HepG2 (cell line): Measurements from ENCODE around the gene CYP4V2. TPM values are rescaled to one million over a fixed set of nuclear protein-coding genes. Genes with fewer than 3 reads are reported as not detected.

Experiments used
- ATAC-seq: fragments of 200-7000 bp; cut with Tn5 transposase; 3 replicates; pipeline ENCODE4 v1.9.1; 2020; ENCODE audit warnings: mild to moderate bottlenecking, moderate library complexity
- BruUV-seq: library from RNA; stranded (reverse); fragments of 400-500 nt; replicated peaks from 2 replicates; lab custom pipeline; 2021; lab: Mats Ljungman, UMichigan
- CTCF ChIA-PET: fragments of 300-600 bp; formaldehyde crosslinking; extraction: SDS; loops from one replicate; lab custom pipeline; 2021; ENCODE audit warnings: low total read pairs, inconsistent platforms, low intra/inter-chr PET ratio; lab: Yijun Ruan, JAX
- POLR2A ChIA-PET: fragments of 350-600 bp; sonication (Branson Sonifier 250); formaldehyde crosslinking; loops from one replicate; lab custom pipeline; 2020; ENCODE audit warnings: antibody characterized with exemption, inconsistent platforms; lab: Yijun Ruan, JAX
- DNase-seq: peaks from one replicate; pipeline ENCODE4 v3.0.0-alpha.2; 2015; ENCODE audit warnings: low spot score
- FAIRE-seq: peaks from 3 replicates; lab custom pipeline; 2011; peaks lifted over from hg19 to GRCh38; lab: Jason Lieb, UNC
- H2AFZ ChIP-seq: one replicate; pipeline ENCODE4 v1.6.1; 2011; ENCODE audit warnings: low read length, inconsistent platforms
- H3K27ac ChIP-seq: fragments of 300-600 bp; 3 replicates; pipeline ENCODE4 v1.8.0; 2011; ENCODE audit warnings: mixed run types, mild to moderate bottlenecking, mixed read lengths, low read length, inconsistent platforms; ENCODE audit not compliant: insufficient read depth; ENCODE audit errors: extremely low read length
- H3K27me3 ChIP-seq, 2 experiments: fragments of 200-600 bp in 1 of 2; 2 replicates in 1 of 2; 3 replicates in 1 of 2; pipeline versions ENCODE4 v1.6.0 to v1.8.0; 2011; ENCODE audit warnings: low read length in 2 of 2, mild to moderate bottlenecking in 2 of 2, moderate library complexity in 2 of 2, inconsistent platforms in 1 of 2; ENCODE audit not compliant: insufficient read depth in 2 of 2, control insufficient read depth in 1 of 2
- H3K36me3 ChIP-seq, 2 experiments: fragments of 200-600 bp in 1 of 2; replicated peaks in 1 of 2; 2 replicates in 1 of 2; 3 replicates in 1 of 2; pipeline versions ENCODE4 v1.5.1 to v1.8.0; 2011; ENCODE audit warnings: low read length in 2 of 2, inconsistent platforms in 1 of 2; ENCODE audit not compliant: insufficient read depth in 2 of 2, control insufficient read depth in 1 of 2
- H3K4me1 ChIP-seq: 2 replicates; pipeline ENCODE4 v1.5.1; 2012; ENCODE audit warnings: low read length, inconsistent platforms; ENCODE audit not compliant: insufficient read depth
- H3K4me2 ChIP-seq: 2 replicates; pipeline ENCODE4 v1.6.0; 2011; ENCODE audit warnings: low read depth, low read length, inconsistent platforms
- H3K4me3 ChIP-seq, 3 experiments: fragments of 200-600 bp in 1 of 3; sonication (generic), shearing (Covaris generic) in 1 of 3; replicated peaks in 1 of 3; 2 replicates each; pipeline ENCODE4 v1.5.1; 2011 to 2016; ENCODE audit warnings: low read length in 3 of 3, inconsistent platforms in 2 of 3, low read depth in 2 of 3, mild to moderate bottlenecking in 2 of 3, control low read depth in 1 of 3, mixed read lengths in 1 of 3; ENCODE audit not compliant: insufficient read depth in 1 of 3
- H3K79me2 ChIP-seq: one replicate; pipeline ENCODE4 v1.6.1; 2011; ENCODE audit warnings: low read length, inconsistent platforms; ENCODE audit not compliant: insufficient read depth
- H3K9ac ChIP-seq: 2 replicates; pipeline ENCODE4 v1.6.0; 2011; ENCODE audit warnings: mild to moderate bottlenecking, low read depth, low read length, inconsistent platforms; ENCODE audit not compliant: insufficient read depth
- H3K9me3 ChIP-seq: 2 replicates; pipeline ENCODE4 v1.5.1; 2012; ENCODE audit warnings: mild to moderate bottlenecking, low read length
- H4K20me1 ChIP-seq: 2 replicates; pipeline ENCODE4 v1.6.0; 2011; ENCODE audit warnings: inconsistent platforms, mild to moderate bottlenecking, low read length, moderate library complexity; ENCODE audit not compliant: insufficient read depth
- ARID2 ChIP-seq: sonication (generic); formaldehyde crosslinking; IDR thresholded peaks from 2 replicates; pipeline ENCODE4 v1.8.1; 2022; ENCODE audit warnings: mild to moderate bottlenecking, missing genetic modification reagents, borderline replicate concordance
- KLF16 ChIP-seq, 2 experiments: sonication (generic) in 1 of 2; formaldehyde crosslinking in 1 of 2; IDR thresholded peaks; 2 replicates each; pipeline versions ENCODE4 v1.6.1 to v1.8.0; 2016 to 2023; ENCODE audit warnings: missing genetic modification reagents in 2 of 2, missing compliant biosample characterization in 1 of 2
- KMT2B ChIP-seq: IDR thresholded peaks from 2 replicates; pipeline ENCODE4 v1.6.1; 2016; ENCODE audit warnings: missing genetic modification reagents, missing compliant biosample characterization
- MYNN ChIP-seq: sonication (generic); formaldehyde crosslinking; IDR thresholded peaks from 2 replicates; pipeline ENCODE4 v1.4.0; 2020; ENCODE audit warnings: mild to moderate bottlenecking, low read depth, missing genetic modification reagents
- POLR2AphosphoS2 ChIP-seq: IDR thresholded peaks from 2 replicates; pipeline ENCODE4 v1.6.1; 2011; ENCODE audit warnings: low read depth, low read length, improper control_type of control experiment
- SSRP1 ChIP-seq: IDR thresholded peaks from 2 replicates; pipeline ENCODE4 v1.6.1; 2016; ENCODE audit warnings: control low read depth
- ZNF563 ChIP-seq: sonication (generic); formaldehyde crosslinking; IDR thresholded peaks from 2 replicates; pipeline ENCODE4 v1.8.0; 2022; ENCODE audit warnings: mild to moderate bottlenecking, moderate library complexity, missing genetic modification reagents
- ZNF616 ChIP-seq: sonication (generic); formaldehyde crosslinking; IDR thresholded peaks from 2 replicates; pipeline ENCODE4 v1.5.0; 2020; ENCODE audit warnings: low read depth, mild to moderate bottlenecking, missing genetic modification reagents
- ZSCAN22 ChIP-seq: sonication (generic); formaldehyde crosslinking; IDR thresholded peaks from 2 replicates; pipeline ENCODE4 v1.4.0; 2020; ENCODE audit warnings: mild to moderate bottlenecking, missing genetic modification reagents
- WGBS: methylation state at CpG from one replicate; pipeline ENCODE4 v1.1.6; 2017; ENCODE audit warnings: low lambda C conversion rate; 5-methylcytosine and 5-hydroxymethylcytosine counted together
- in situ Hi-C: cut with HindIII; loops from 2 replicates; pipeline ENCODE4 v1.10.0; 2017; ENCODE audit warnings: low pct_unique_long_range_greater_than_20kb; ENCODE audit not compliant: extremely low pct_ligation_motif_present
- intact Hi-C: fragments of 100-400 bp; cut with micrococcal nuclease; formaldehyde crosslinking; loops from one replicate; pipeline ENCODE4 v1.10.0; 2022; ENCODE audit not compliant: unreplicated experiment
- polyA plus RNA-seq, 8 experiments: library from polyadenylated mRNA; depleted of rRNA in 3 of 8; stranded (reverse) in 7 of 8; unstranded in 1 of 8; fragments of >200 nt; fragmentation: Illumina TruSeq in 4 of 8; extraction: Trizol in 4 of 8; gene quantifications; 2 replicates each; pipeline versions ENCODE4 v1.2.1 to v1.2.3, GENCODE V29; 2011 to 2016; ENCODE audit warnings: low read depth in 4 of 8, missing spikeins in 1 of 8, mixed read lengths in 1 of 8; ENCODE audit not compliant: insufficient read depth in 1 of 8
- total RNA-seq, 5 experiments: library from RNA; depleted of rRNA; stranded (reverse); fragments of >200 nt; fragmentation: Illumina TruSeq; extraction: Trizol; gene quantifications; 2 replicates each; pipeline ENCODE4 v1.2.3, GENCODE V29; 2016; ENCODE audit warnings: low read depth in 1 of 5
- TF ChIP-seq, protein P1 (sequence below): sonication (generic); formaldehyde crosslinking; IDR thresholded peaks from 2 replicates; pipeline ENCODE4 v1.4.0; 2020; ENCODE audit warnings: missing genetic modification reagents
- TF ChIP-seq, protein P2 (sequence below), 2 experiments: sonication (generic) in 1 of 2; formaldehyde crosslinking in 1 of 2; IDR thresholded peaks; 2 replicates each; pipeline versions ENCODE4 v1.4.0 to v1.6.1; 2018 to 2020; ENCODE audit warnings: missing genetic modification reagents in 2 of 2, borderline replicate concordance in 1 of 2, low read depth in 1 of 2, mild to moderate bottlenecking in 1 of 2, missing biosample characterization in 1 of 2
- TF ChIP-seq, protein P3 (sequence below), 2 experiments: sonication (generic) in 1 of 2; formaldehyde crosslinking in 1 of 2; IDR thresholded peaks; 2 replicates each; pipeline versions ENCODE4 v1.6.1 to v1.9.0; 2014 to 2022; ENCODE audit warnings: antibody characterized with exemption in 1 of 2, borderline replicate concordance in 1 of 2, inconsistent platforms in 1 of 2, low read depth in 1 of 2, missing genetic modification reagents in 1 of 2

Gene CYP4V2
- total and polyA plus RNA-seq, 2 of the 13 experiments (the other 11 are each of a cell fraction or from before 2014, with no cell fraction given): 4.7 to 7.2 TPM

DNA sequence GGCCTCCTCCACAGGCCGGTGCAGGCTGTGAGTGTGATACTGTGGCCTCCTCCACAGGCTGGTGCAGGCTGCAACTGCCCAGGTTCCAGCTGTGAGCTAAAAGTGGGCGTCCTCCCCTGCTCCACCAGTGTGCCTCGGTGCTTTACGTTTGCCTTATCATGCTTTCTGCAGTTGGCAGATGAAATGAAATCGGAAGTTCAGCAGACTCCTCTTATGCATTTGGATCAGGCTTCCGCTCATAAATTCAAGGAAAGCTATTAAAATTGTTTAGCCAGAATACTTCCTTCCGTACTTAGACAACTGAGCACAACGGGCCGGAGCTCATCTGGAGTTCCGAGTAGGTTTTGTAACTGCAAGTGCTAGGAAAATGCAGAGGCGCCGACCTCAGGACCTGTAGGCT is 12.0 kb downstream of the CYP4V2 start:
- ATAC-seq (no peak), DNase-seq (no peak), FAIRE-seq (no peak)
- Histone ChIP-seq H3K4me1 (0 out of 2 replicates have a peak, but pooled peaks cover 5% of the 10 kb centered on the region), H3K4me3 (no peak overlapping the region), H3K9ac (no peak overlapping the region), H4K20me1 (no peaks in the 10 kb centered on the region), H3K27ac (no peak overlapping the region), H3K27me3 (no peaks in the 10 kb centered on the region), H2AFZ (no peak overlapping the region), H3K9me3 (no peaks in the 10 kb centered on the region; the same call in 1 of the 2 replicates), H3K79me2 (no peaks in the 10 kb centered on the region), H3K4me2 (no peak overlapping the region), H3K36me3 (no peaks in the 10 kb centered on the region)
- BruUV-seq: no TSS peak
- 88% methylated on average over 12 of the region's 12 CpGs for WGBS
- intact Hi-C loops: loop anchor here (5.0 kb wide), 1 partner anchor 136 kb away; the partner anchor contains the start of gene TLR3
- in situ Hi-C loops: no loop called here
- TF ChIP-seq SSRP1 (CRISPR knock-in tag) (no peak), KMT2B (CRISPR knock-in tag) (no peak), ZSCAN22 (CRISPR knock-in tag) (no peak), ARID2 (no peak), ZNF616 (CRISPR knock-in tag) (no peak), ZNF563 (CRISPR knock-in tag) (no peak), POLR2AphosphoS2 (no peak), KLF16 (CRISPR knock-in tag; IDR thresholded peaks at IDR 0.05) (no peak), MYNN (CRISPR knock-in tag) (no peak)
- TF ChIP-seq, protein P1, sequence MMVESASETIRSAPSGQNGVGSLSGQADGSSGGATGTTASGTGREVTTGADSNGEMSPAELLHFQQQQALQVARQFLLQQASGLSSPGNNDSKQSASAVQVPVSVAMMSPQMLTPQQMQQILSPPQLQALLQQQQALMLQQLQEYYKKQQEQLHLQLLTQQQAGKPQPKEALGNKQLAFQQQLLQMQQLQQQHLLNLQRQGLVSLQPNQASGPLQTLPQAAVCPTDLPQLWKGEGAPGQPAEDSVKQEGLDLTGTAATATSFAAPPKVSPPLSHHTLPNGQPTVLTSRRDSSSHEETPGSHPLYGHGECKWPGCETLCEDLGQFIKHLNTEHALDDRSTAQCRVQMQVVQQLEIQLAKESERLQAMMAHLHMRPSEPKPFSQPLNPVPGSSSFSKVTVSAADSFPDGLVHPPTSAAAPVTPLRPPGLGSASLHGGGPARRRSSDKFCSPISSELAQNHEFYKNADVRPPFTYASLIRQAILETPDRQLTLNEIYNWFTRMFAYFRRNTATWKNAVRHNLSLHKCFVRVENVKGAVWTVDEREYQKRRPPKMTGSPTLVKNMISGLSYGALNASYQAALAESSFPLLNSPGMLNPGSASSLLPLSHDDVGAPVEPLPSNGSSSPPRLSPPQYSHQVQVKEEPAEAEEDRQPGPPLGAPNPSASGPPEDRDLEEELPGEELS (CRISPR knock-in tag): no peak
- TF ChIP-seq, protein P2, sequence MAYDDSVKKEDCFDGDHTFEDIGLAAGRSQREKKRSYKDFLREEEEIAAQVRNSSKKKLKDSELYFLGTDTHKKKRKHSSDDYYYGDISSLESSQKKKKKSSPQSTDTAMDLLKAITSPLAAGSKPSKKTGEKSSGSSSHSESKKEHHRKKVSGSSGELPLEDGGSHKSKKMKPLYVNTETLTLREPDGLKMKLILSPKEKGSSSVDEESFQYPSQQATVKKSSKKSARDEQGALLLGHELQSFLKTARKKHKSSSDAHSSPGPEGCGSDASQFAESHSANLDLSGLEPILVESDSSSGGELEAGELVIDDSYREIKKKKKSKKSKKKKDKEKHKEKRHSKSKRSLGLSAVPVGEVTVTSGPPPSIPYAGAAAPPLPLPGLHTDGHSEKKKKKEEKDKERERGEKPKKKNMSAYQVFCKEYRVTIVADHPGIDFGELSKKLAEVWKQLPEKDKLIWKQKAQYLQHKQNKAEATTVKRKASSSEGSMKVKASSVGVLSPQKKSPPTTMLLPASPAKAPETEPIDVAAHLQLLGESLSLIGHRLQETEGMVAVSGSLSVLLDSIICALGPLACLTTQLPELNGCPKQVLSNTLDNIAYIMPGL (CRISPR knock-in tag; IDR thresholded peaks at IDR 0.05; ENCODE audit: borderline replicate concordance in 1 of 2, low read depth in 1 of 2): no peak
- TF ChIP-seq, protein P3, sequence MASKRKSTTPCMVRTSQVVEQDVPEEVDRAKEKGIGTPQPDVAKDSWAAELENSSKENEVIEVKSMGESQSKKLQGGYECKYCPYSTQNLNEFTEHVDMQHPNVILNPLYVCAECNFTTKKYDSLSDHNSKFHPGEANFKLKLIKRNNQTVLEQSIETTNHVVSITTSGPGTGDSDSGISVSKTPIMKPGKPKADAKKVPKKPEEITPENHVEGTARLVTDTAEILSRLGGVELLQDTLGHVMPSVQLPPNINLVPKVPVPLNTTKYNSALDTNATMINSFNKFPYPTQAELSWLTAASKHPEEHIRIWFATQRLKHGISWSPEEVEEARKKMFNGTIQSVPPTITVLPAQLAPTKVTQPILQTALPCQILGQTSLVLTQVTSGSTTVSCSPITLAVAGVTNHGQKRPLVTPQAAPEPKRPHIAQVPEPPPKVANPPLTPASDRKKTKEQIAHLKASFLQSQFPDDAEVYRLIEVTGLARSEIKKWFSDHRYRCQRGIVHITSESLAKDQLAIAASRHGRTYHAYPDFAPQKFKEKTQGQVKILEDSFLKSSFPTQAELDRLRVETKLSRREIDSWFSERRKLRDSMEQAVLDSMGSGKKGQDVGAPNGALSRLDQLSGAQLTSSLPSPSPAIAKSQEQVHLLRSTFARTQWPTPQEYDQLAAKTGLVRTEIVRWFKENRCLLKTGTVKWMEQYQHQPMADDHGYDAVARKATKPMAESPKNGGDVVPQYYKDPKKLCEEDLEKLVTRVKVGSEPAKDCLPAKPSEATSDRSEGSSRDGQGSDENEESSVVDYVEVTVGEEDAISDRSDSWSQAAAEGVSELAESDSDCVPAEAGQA (IDR thresholded peaks at IDR 0.05; ENCODE audit: low read depth): no peak
- TF ChIP-seq, protein P3 (CRISPR knock-in tag; IDR thresholded peaks at IDR 0.05; ENCODE audit: borderline replicate concordance): no peak
- CTCF ChIA-PET: no interaction called here
- POLR2A ChIA-PET: interaction anchor here (1.1 kb wide), 1 partner anchor 62 kb away, joined by 3 read pairs; no protein-coding TSS in a partner anchor
